Effector memory CD4-positive, alpha-beta T cell (primary cell): ENCODE measurements around the gene TCN1.
"Not testable (repeated sequence)": the region's sequence is repeated elsewhere in the genome, so short reads cannot be mapped to it uniquely, and the experiment has no call there.

Experiments
- DNase-seq, 3 donors: peaks; one replicate each; pipeline ENCODE4 v3.0.0-alpha.2; 2020
- H3K27ac ChIP-seq: 2 replicates; pipeline ENCODE4 v1.7.0; 2013; ENCODE audit warnings: mild to moderate bottlenecking, low read length, moderate library complexity; ENCODE audit not compliant: insufficient read depth, poor library complexity, severe bottlenecking
- H3K27me3 ChIP-seq: replicated peaks from 2 replicates; pipeline ENCODE4 v1.7.0; 2013; ENCODE audit warnings: mild to moderate bottlenecking, low read length; ENCODE audit not compliant: insufficient read depth, control insufficient read depth, poor library complexity, severe bottlenecking
- H3K36me3 ChIP-seq: 2 replicates; pipeline ENCODE4 v1.7.0; 2013; ENCODE audit warnings: mild to moderate bottlenecking, low read length, moderate library complexity; ENCODE audit not compliant: control insufficient read depth, insufficient read depth
- H3K4me1 ChIP-seq: 2 replicates; pipeline ENCODE4 v1.7.0; 2013; ENCODE audit warnings: low read length, mild to moderate bottlenecking; ENCODE audit not compliant: control insufficient read depth, insufficient read depth, poor library complexity, severe bottlenecking
- H3K4me3 ChIP-seq: 2 replicates; pipeline ENCODE4 v1.7.0; 2013; ENCODE audit warnings: low read length, low read depth, mild to moderate bottlenecking; ENCODE audit not compliant: insufficient read depth, poor library complexity, severe bottlenecking
- H3K9me3 ChIP-seq: 2 replicates; pipeline ENCODE4 v1.7.0; 2013; ENCODE audit warnings: mild to moderate bottlenecking, low read length, moderate library complexity; ENCODE audit not compliant: control insufficient read depth
- total RNA-seq, 3 donors: gene quantifications; one replicate each; lab custom pipeline; 2026; lab: John Stamatoyannopoulos, UW

Gene TCN1
- 0 to 1.5 (median 0) reads per million in 3 donors for total RNA-seq

- H3K27me3 ChIP-seq, result no peaks in the 10 kb centered on the region
- no peak for DNase-seq
- H3K27ac ChIP-seq, result no peak within 1 kb of the TSS
- H3K36me3 ChIP-seq, result no peaks in the 10 kb centered on the region
- H3K9me3 ChIP-seq, result no peaks in the 10 kb centered on the region
- no peaks in the 10 kb centered on the region for H3K4me1 ChIP-seq
- no peak within 1 kb of the TSS for H3K4me3 ChIP-seq
Observed at GRCh38 chr11:59866397-59866796, at the start of gene TCN1. Gene TCN1, minus strand, starts transcription at chr11:59866487. Its CDS starts 17 bp downstream, at chr11:59866470.

GRCh38 chr11:59903569-59903968 is 37.3 kb upstream of the TCN1 start:
- not testable (repeated sequence) for H3K4me3 ChIP-seq, DNase-seq

GRCh38 chr11:59901306-59901705 is 35.0 kb upstream of the TCN1 start:
- Histone ChIP-seq H3K4me3 (no peak overlapping the region), H3K27ac (no peak overlapping the region), H3K9me3 (no peaks in the 10 kb centered on the region), H3K27me3 (no peaks in the 10 kb centered on the region), H3K4me1 (no peaks in the 10 kb centered on the region), H3K36me3 (no peaks in the 10 kb centered on the region)
- DNase-seq, result no peak

More at GRCh38 chr11:59903569-59903968, 37.3 kb upstream of the TCN1 start:
- not testable (repeated sequence) for H3K27ac ChIP-seq, H3K36me3 ChIP-seq, H3K4me1 ChIP-seq, H3K9me3 ChIP-seq, H3K27me3 ChIP-seq

GRCh38 chr11:59900366-59901126 is 34.3 kb upstream of the TCN1 start:
- no peak overlapping the region for H3K27ac ChIP-seq
- no peaks in the 10 kb centered on the region for H3K27me3 ChIP-seq
- H3K4me1 ChIP-seq, result no peaks in the 10 kb centered on the region

GRCh38 chr11:59899532-59899931 is 33.2 kb upstream of the TCN1 start:
- Histone ChIP-seq H3K27me3 (no peaks in the 10 kb centered on the region), H3K27ac (no peak overlapping the region), H3K4me1 (no peaks in the 10 kb centered on the region), H3K9me3 (no peaks in the 10 kb centered on the region), H3K4me3 (no peak overlapping the region), H3K36me3 (no peaks in the 10 kb centered on the region)
- DNase-seq, result no peak

More at GRCh38 chr11:59900366-59901126, 34.3 kb upstream of the TCN1 start:
- DNase-seq, result no peak
- Histone ChIP-seq H3K4me3 (no peak overlapping the region), H3K9me3 (no peaks in the 10 kb centered on the region), H3K36me3 (no peaks in the 10 kb centered on the region)

- H3K27me3 ChIP-seq, result no peaks in the 10 kb centered on the region
- H3K36me3 ChIP-seq, result no peaks in the 10 kb centered on the region
- DNase-seq, result no peak
- H3K27ac ChIP-seq, result no peak overlapping the region
- H3K4me3 ChIP-seq, result no peak overlapping the region
- H3K9me3 ChIP-seq, result no peaks in the 10 kb centered on the region
- no peaks in the 10 kb centered on the region for H3K4me1 ChIP-seq
Observed at GRCh38 chr11:59898650-59899049, 32.4 kb upstream of the TCN1 start.

GRCh38 chr11:59898046-59898445 is 31.8 kb upstream of the TCN1 start:
- H3K36me3 ChIP-seq, result no peaks in the 10 kb centered on the region
- H3K27ac ChIP-seq, result no peak overlapping the region

GRCh38 chr11:59894616-59895015 is 28.3 kb upstream of the TCN1 start:
- DNase-seq, result no peak
- Histone ChIP-seq H3K4me1 (no peaks in the 10 kb centered on the region), H3K9me3 (no peaks in the 10 kb centered on the region), H3K27me3 (no peaks in the 10 kb centered on the region), H3K36me3 (no peaks in the 10 kb centered on the region), H3K27ac (no peak overlapping the region), H3K4me3 (no peak overlapping the region)

More at GRCh38 chr11:59898046-59898445, 31.8 kb upstream of the TCN1 start:
- DNase-seq, result no peak
- H3K4me1 ChIP-seq, result no peaks in the 10 kb centered on the region
- no peak overlapping the region for H3K4me3 ChIP-seq
- no peaks in the 10 kb centered on the region for H3K9me3 ChIP-seq
- H3K27me3 ChIP-seq, result no peaks in the 10 kb centered on the region

- Histone ChIP-seq H3K36me3 (no peaks in the 10 kb centered on the region), H3K27ac (no peak overlapping the region), H3K27me3 (no peaks in the 10 kb centered on the region), H3K4me1 (no peaks in the 10 kb centered on the region), H3K4me3 (no peak overlapping the region), H3K9me3 (no peaks in the 10 kb centered on the region)
- no peak for DNase-seq
Observed at GRCh38 chr11:59891781-59892181, 25.5 kb upstream of the TCN1 start.

GRCh38 chr11:59887156-59887555 is 20.9 kb upstream of the TCN1 start:
- H3K27ac ChIP-seq, H3K36me3 ChIP-seq, DNase-seq, H3K4me1 ChIP-seq, H3K4me3 ChIP-seq, H3K9me3 ChIP-seq, H3K27me3 ChIP-seq: not testable (repeated sequence)
